Left lung (tissue), 10 donors: ENCODE results near the gene BCAS3. TPM values are rescaled to one million over a fixed set of nuclear protein-coding genes. Genes with fewer than 3 reads are reported as not detected.

ENCODE experiments used
- ATAC-seq: fragments of 200-7000 bp; cut with Tn5 transposase; one replicate; pipeline ENCODE4 v1.9.1; 2020; ENCODE audit warnings: moderate library complexity
- DNase-seq, 4 donors: peaks; one replicate each; pipeline ENCODE4 v3.0.0-alpha.2; 2013 to 2020
- H3K27ac ChIP-seq, 2 donors: fragments of 200-600 bp; sonication (generic) in 1 of 2; one replicate each; pipeline versions ENCODE4 v1.5.0 to v1.8.0; 2020 to 2021
- H3K27me3 ChIP-seq, 2 donors: fragments of 200-600 bp; sonication (generic) in 1 of 2; one replicate each; pipeline versions ENCODE4 v1.5.0 to v1.8.0; 2020 to 2021
- H3K36me3 ChIP-seq, 2 donors: fragments of 200-600 bp; sonication (generic) in 1 of 2; one replicate each; pipeline versions ENCODE4 v1.5.0 to v1.8.0; 2020 to 2021
- H3K4me1 ChIP-seq, 2 donors: fragments of 200-600 bp; one replicate each; pipeline ENCODE4 v1.8.0; 2021
- H3K4me3 ChIP-seq, 2 donors: fragments of 200-600 bp; sonication (generic) in 1 of 2; one replicate each; pipeline versions ENCODE4 v1.5.0 to v1.8.0; 2020 to 2021; ENCODE audit warnings: mild to moderate bottlenecking in 1 of 2
- H3K9me3 ChIP-seq, 2 donors: fragments of 200-600 bp; sonication (generic) in 1 of 2; one replicate each; pipeline versions ENCODE4 v1.5.0 to v1.8.0; 2020 to 2021
- intact Hi-C, 2 donors: fragments of 100-400 bp; cut with DNase I; formaldehyde crosslinking; loops; one replicate each; pipeline versions ENCODE4 v1.11.2 to v1.14.2; 2022
- polyA plus RNA-seq, 6 donors: library from polyadenylated mRNA; unstranded; fragments of 120-200 nt; gene quantifications; one replicate each; pipeline ENCODE4 v1.2.1, GENCODE V29; 2013; ENCODE audit not compliant: insufficient read length in 6 of 6
- total RNA-seq, 2 donors: library from RNA; stranded (reverse); fragmentation: NEBNext Ultra II Directional; extraction: Animal tissue kit (Norgen Biotek cat#: 25700); gene quantifications; one replicate each; pipeline ENCODE4 v1.2.1, GENCODE V29; 2021
- TF ChIP-seq, protein P1 (sequence below), 2 donors: fragments of 200-600 bp; sonication (generic) in 1 of 2; IDR thresholded peaks; one replicate each; pipeline versions ENCODE4 v1.5.0 to v1.8.0; 2021; ENCODE audit warnings: antibody characterized with exemption in 2 of 2
- donor health status: DM: no; HTN: yes; CAD: no.
- donor health status: DM: no; HTN: no; CAD: no.

Gene BCAS3
- total and polyA plus RNA-seq, 8 donors = 21.2 to 29.6 (median 28.0) TPM

DNA sequence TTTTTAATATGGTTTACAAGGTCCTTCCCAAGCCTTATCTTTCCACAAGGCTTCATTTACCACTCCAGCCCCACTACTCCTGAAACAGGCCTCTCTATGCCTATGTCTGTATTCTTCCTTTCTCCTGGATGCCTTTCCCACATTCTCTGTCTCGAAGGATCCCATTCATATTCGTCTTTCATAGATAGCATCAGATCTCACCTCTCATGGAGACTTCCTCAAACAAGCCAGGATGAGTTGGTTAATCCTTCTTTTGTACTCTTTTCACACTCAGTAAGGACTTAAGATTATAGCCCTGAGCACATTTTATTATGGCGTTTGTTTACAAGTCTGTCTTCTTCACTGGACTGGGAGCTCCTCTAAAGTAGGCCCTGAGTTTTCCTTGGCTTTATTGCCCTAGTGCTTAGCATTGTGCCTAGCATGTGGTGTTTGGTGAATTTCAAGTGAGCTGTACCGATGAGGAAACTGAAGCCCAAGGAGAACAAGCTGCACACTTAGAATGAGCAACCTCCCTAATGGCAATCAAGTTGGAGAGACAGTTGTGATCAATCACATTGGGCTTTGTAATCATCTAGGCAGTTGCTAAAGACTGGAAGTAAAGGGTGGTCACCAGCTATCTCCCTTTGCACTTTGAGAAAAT, 764.6 kb downstream of the BCAS3 start:
- H3K9me3 ChIP-seq = peaks cover 0 to 4% of the 10 kb centered on the region in 2 donors
- H3K27ac ChIP-seq = no peak overlapping the region
- H3K27me3 ChIP-seq = peaks cover 0 to 28% of the 10 kb centered on the region in 2 donors
- ATAC-seq (no peak), DNase-seq (no peak)
- intact Hi-C loops = no loop called here
- H3K36me3 ChIP-seq = no peaks in the 10 kb centered on the region
- TF ChIP-seq, protein P1, sequence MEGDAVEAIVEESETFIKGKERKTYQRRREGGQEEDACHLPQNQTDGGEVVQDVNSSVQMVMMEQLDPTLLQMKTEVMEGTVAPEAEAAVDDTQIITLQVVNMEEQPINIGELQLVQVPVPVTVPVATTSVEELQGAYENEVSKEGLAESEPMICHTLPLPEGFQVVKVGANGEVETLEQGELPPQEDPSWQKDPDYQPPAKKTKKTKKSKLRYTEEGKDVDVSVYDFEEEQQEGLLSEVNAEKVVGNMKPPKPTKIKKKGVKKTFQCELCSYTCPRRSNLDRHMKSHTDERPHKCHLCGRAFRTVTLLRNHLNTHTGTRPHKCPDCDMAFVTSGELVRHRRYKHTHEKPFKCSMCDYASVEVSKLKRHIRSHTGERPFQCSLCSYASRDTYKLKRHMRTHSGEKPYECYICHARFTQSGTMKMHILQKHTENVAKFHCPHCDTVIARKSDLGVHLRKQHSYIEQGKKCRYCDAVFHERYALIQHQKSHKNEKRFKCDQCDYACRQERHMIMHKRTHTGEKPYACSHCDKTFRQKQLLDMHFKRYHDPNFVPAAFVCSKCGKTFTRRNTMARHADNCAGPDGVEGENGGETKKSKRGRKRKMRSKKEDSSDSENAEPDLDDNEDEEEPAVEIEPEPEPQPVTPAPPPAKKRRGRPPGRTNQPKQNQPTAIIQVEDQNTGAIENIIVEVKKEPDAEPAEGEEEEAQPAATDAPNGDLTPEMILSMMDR (IDR thresholded peaks at IDR 0.05) = no peak
- no peaks in the 10 kb centered on the region for H3K4me1 ChIP-seq
- H3K4me3 ChIP-seq = no peak overlapping the region

Other genes starting within 250 kb of the BCAS3 start
- gene APPBP2, start 151.6 kb upstream of the BCAS3 start, total RNA-seq = 10 to 100 TPM; 37.5 to 48.0 TPM
- gene APPBP2, start 151.6 kb upstream of the BCAS3 start, polyA plus RNA-seq = 10 to 100 TPM; 61.2 to 71.9 (median 64.9) TPM
- gene PPM1D, start 77.7 kb upstream of the BCAS3 start, total RNA-seq = 10 to 100 TPM; 17.1 to 20.3 TPM
- 10 to 100 TPM; 20.3 to 27.0 (median 22.5) TPM for gene PPM1D, start 77.7 kb upstream of the BCAS3 start, polyA plus RNA-seq